GM23248 (cell line): ENCODE data around the gene JMJD6. TPM values are rescaled to one million over a fixed set of nuclear protein-coding genes. Genes with fewer than 3 reads are reported as not detected.
A peak's percentile ranks its signal among the peaks of the same experiment; 100 is the strongest.

Source experiments
- DNase-seq: peaks from one replicate; pipeline ENCODE4 v3.0.0-alpha.2; 2015
- H2AFZ ChIP-seq: fragments of 200-600 bp; sonication (generic); 2 replicates; pipeline ENCODE4 v1.6.1; 2016; ENCODE audit warnings: antibody characterized with exemption
- H3F3A ChIP-seq: fragments of 200-600 bp; sonication (generic); 2 replicates; pipeline ENCODE4 v1.6.1; 2016; ENCODE audit warnings: mild to moderate bottlenecking, antibody characterized with exemption, mixed run types; ENCODE audit not compliant: insufficient read depth
- H3K27ac ChIP-seq: fragments of 200-600 bp; sonication (generic); 2 replicates; pipeline ENCODE4 v1.5.1; 2016; ENCODE audit warnings: mild to moderate bottlenecking
- H3K27me3 ChIP-seq: fragments of 200-600 bp; sonication (generic); replicated peaks from 2 replicates; pipeline ENCODE4 v1.6.1; 2016; ENCODE audit warnings: mild to moderate bottlenecking; ENCODE audit not compliant: insufficient read depth
- H3K36me3 ChIP-seq: fragments of 200-600 bp; sonication (generic); 2 replicates; pipeline ENCODE4 v1.6.1; 2016; ENCODE audit warnings: low read depth, mild to moderate bottlenecking
- H3K4me1 ChIP-seq: fragments of 200-600 bp; sonication (generic); 2 replicates; pipeline ENCODE4 v1.6.1; 2016; ENCODE audit warnings: mild to moderate bottlenecking; ENCODE audit not compliant: insufficient read depth
- H3K4me2 ChIP-seq: fragments of 200-600 bp; sonication (generic); one replicate; pipeline ENCODE4 v1.6.1; 2016; ENCODE audit warnings: mild to moderate bottlenecking; ENCODE audit not compliant: unreplicated experiment
- H3K4me3 ChIP-seq: fragments of 200-600 bp; sonication (generic); 2 replicates; pipeline ENCODE4 v1.5.1; 2016; ENCODE audit warnings: mild to moderate bottlenecking
- H3K79me2 ChIP-seq: fragments of 200-600 bp; sonication (generic); 2 replicates; pipeline ENCODE4 v1.6.1; 2016; ENCODE audit warnings: mild to moderate bottlenecking; ENCODE audit not compliant: insufficient read depth
- H3K9ac ChIP-seq: fragments of 200-600 bp; sonication (generic); 2 replicates; pipeline ENCODE4 v1.6.1; 2016; ENCODE audit warnings: mild to moderate bottlenecking
- H3K9me2 ChIP-seq: fragments of 200-600 bp; sonication (generic); 2 replicates; pipeline ENCODE4 v1.6.1; 2016; ENCODE audit warnings: mixed run types, mild to moderate bottlenecking, moderate library complexity; ENCODE audit not compliant: insufficient read depth
- H3K9me3 ChIP-seq: fragments of 200-600 bp; sonication (generic); one replicate; pipeline ENCODE4 v1.6.1; 2017; ENCODE audit warnings: low read depth
- H4K20me1 ChIP-seq: fragments of 200-600 bp; sonication (generic); 2 replicates; pipeline ENCODE4 v1.6.0; 2016; ENCODE audit not compliant: insufficient read depth
- EZH2 ChIP-seq: fragments of 200-600 bp; sonication (generic); IDR thresholded peaks from 2 replicates; pipeline ENCODE4 v1.6.1; 2018; ENCODE audit warnings: antibody characterized with exemption, mild to moderate bottlenecking; ENCODE audit not compliant: insufficient read depth, poor library complexity, severe bottlenecking
- EZH2phosphoT487 ChIP-seq: fragments of 200-600 bp; sonication (generic); IDR thresholded peaks from 2 replicates; pipeline ENCODE4 v1.6.1; 2018; ENCODE audit warnings: antibody characterized with exemption, moderate library complexity, mild to moderate bottlenecking, low read depth; ENCODE audit not compliant: insufficient read depth
- WGBS, 2 experiments: methylation state at CpG; one replicate each; pipeline ENCODE4 v1.1.6; 2015 to 2017; ENCODE audit warnings: low lambda C conversion rate in 2 of 2, low coverage in 1 of 2; ENCODE audit errors: missing lambda C conversion rate in 2 of 2; 5-methylcytosine and 5-hydroxymethylcytosine counted together
- in situ Hi-C: fragments of 300-500 bp; cut with MboI; formaldehyde crosslinking; loops from 2 replicates; pipeline ENCODE4 v1.15.0; 2020
- polyA plus RNA-seq: library from polyadenylated mRNA; unstranded; fragments of >200 nt; fragmentation: Nextera tagmentation; extraction: Ambion mirVana; gene quantifications from 2 replicates; pipeline ENCODE4 v1.2.1, GENCODE V29; 2016
- total RNA-seq: library from RNA; depleted of rRNA; stranded (reverse); fragments of >200 nt; shearing (Covaris generic); gene quantifications from 2 replicates; pipeline ENCODE4 v1.2.3, GENCODE V29; 2014

Gene JMJD6
- total and polyA plus RNA-seq, 2 experiments from 2014 or later, result 19.0 to 40.0 TPM

GRCh38 chr17:76702941-76703637 lies 23.3 kb downstream of the JMJD6 start:
- in situ Hi-C loops, result no loop called here
- H3K4me1 ChIP-seq, result peaks cover 52% of the 10 kb centered on the region

GRCh38 chr17:76702076-76702475 lies 24.3 kb downstream of the JMJD6 start:
- Histone ChIP-seq H3K27ac (peak overlapping the region; percentile 98; the same call in 1 of the 2 replicates), H3K4me3 (no peak overlapping the region), H3K9me3 (no peaks in the 10 kb centered on the region), H2AFZ (no peak overlapping the region), H4K20me1 (peaks cover 4% of the 10 kb centered on the region; the same call in 1 of the 2 replicates), H3K4me1 (peaks cover 55% of the 10 kb centered on the region), H3K36me3 (no peaks in the 10 kb centered on the region), H3K9me2 (no peaks in the 10 kb centered on the region), H3K27me3 (no peaks in the 10 kb centered on the region), H3K79me2 (peaks cover 99% of the 10 kb centered on the region), H3K4me2 (peak overlapping the region; percentile 86), H3K9ac (0 out of 2 replicates have a peak overlapping the region, but pooled peaks have one; percentile 86), H3F3A (peaks cover 43% of the 10 kb centered on the region)
- in situ Hi-C loops, result no loop called here
- TF ChIP-seq EZH2phosphoT487 (no peak), EZH2 (no peak)
- 50 to 60% methylated on average over 2 of the region's 2 CpGs for WGBS, 2 experiments
- DNase-seq, result no peak

More at GRCh38 chr17:76702941-76703637, 23.3 kb downstream of the JMJD6 start:
- Histone ChIP-seq H3K27ac (no peak overlapping the region), H3K9ac (no peak overlapping the region), H3K9me2 (no peaks in the 10 kb centered on the region), H3K79me2 (peaks cover 99% of the 10 kb centered on the region), H3F3A (peaks cover 41% of the 10 kb centered on the region), H4K20me1 (peaks cover 7% of the 10 kb centered on the region; the same call in 1 of the 2 replicates), H3K9me3 (no peaks in the 10 kb centered on the region), H2AFZ (no peak overlapping the region), H3K4me2 (no peak overlapping the region), H3K36me3 (no peaks in the 10 kb centered on the region), H3K27me3 (no peaks in the 10 kb centered on the region), H3K4me3 (no peak overlapping the region)
- 92 to 95% methylated on average over 10 of the region's 10 CpGs for whole genome bisulfite sequencing, 2 experiments
- TF ChIP-seq EZH2phosphoT487 (no peak), EZH2 (no peak)
- DNase-seq, result no peak

- Histone ChIP-seq H3K4me1 (peaks cover 56% of the 10 kb centered on the region), H3K9ac (peak overlapping the region; percentile 86), H3K27me3 (no peaks in the 10 kb centered on the region), H2AFZ (no peak overlapping the region), H3K9me2 (no peaks in the 10 kb centered on the region), H3F3A (peaks cover 48% of the 10 kb centered on the region), H3K27ac (peak overlapping the region; percentile 98), H3K79me2 (peaks cover 99% of the 10 kb centered on the region), H4K20me1 (no peaks in the 10 kb centered on the region; the same call in 1 of the 2 replicates), H3K9me3 (no peaks in the 10 kb centered on the region), H3K4me2 (peak overlapping the region; percentile 86), H3K4me3 (peak overlapping the region; percentile 67; the same call in 1 of the 2 replicates), H3K36me3 (no peaks in the 10 kb centered on the region)
- in situ Hi-C loops, result no loop called here
- DNase-seq, result no peak
- TF ChIP-seq EZH2phosphoT487, result no peak
- TF ChIP-seq EZH2, result no peak
- 59 to 62% methylated on average over 11 of the region's 11 CpGs for WGBS, 2 experiments
Observed at GRCh38 chr17:76701471-76701967, 24.9 kb downstream of the JMJD6 start.

GRCh38 chr17:76700617-76701470 lies 25.6 kb downstream of the JMJD6 start:
- Histone ChIP-seq H3K36me3 (no peaks in the 10 kb centered on the region), H3K4me1 (peaks cover 63% of the 10 kb centered on the region), H3K9me3 (no peaks in the 10 kb centered on the region), H3K79me2 (peaks cover 100% of the 10 kb centered on the region), H4K20me1 (no peaks in the 10 kb centered on the region; the same call in 1 of the 2 replicates), H2AFZ (peak overlapping the region; percentile 25; the same call in 1 of the 2 replicates), H3K9me2 (no peaks in the 10 kb centered on the region), H3K9ac (peak overlapping the region; percentile 86), H3K4me3 (peak overlapping the region; percentile 67), H3K27ac (peak overlapping the region; percentile 98), H3F3A (peaks cover 54% of the 10 kb centered on the region), H3K27me3 (no peaks in the 10 kb centered on the region), H3K4me2 (peak overlapping the region; percentile 86)
- TF ChIP-seq EZH2phosphoT487, result no peak
- no peak for TF ChIP-seq EZH2
- DNase-seq, result peak; percentile 95
- in situ Hi-C loops, result no loop called here
- 5 to 6% methylated on average over 30 to 33 of the region's 33 CpGs for WGBS, 2 experiments
